ENCODE results near the gene FAM83F. TPM values are rescaled to one million over a fixed set of nuclear protein-coding genes. Genes with fewer than 3 reads are reported as not detected.

FAM83F gene
- total RNA-seq, 2 experiments from 2014 or later: 1.8 to 1.9 TPM

- no peaks in the 10 kb centered on the region for H3K9me3 Mint-ChIP-seq
- no peak for DNase-seq
- CTCF ChIA-PET: interaction anchor here (0.6 kb wide), 1 partner anchor 16 kb away, joined by 4 read pairs; no protein-coding TSS in a partner anchor
- peaks cover 1% of the 10 kb centered on the region for H3K4me1 Mint-ChIP-seq (ENCODE audit: low read depth)
- H3K27me3 Mint-ChIP-seq (ENCODE audit: low read depth): no peaks in the 10 kb centered on the region
- H3K27ac Mint-ChIP-seq: no peak overlapping the region
- intact Hi-C loops (cut with micrococcal nuclease): no loop called here
- peaks cover 10% of the 10 kb centered on the region for H3K36me3 Mint-ChIP-seq (ENCODE audit: low read depth)
- no peak overlapping the region for H3K4me3 Mint-ChIP-seq
These were observed 26.5 kb upstream of the FAM83F start for GRCh38 chr22:39967996-39968972.

- H3K4me1 Mint-ChIP-seq (ENCODE audit: low read depth): no peaks in the 10 kb centered on the region
- H3K4me3 Mint-ChIP-seq: no peak overlapping the region
These were observed 24.0 kb upstream of the FAM83F start for GRCh38 chr22:39970742-39971141.

DNA sequence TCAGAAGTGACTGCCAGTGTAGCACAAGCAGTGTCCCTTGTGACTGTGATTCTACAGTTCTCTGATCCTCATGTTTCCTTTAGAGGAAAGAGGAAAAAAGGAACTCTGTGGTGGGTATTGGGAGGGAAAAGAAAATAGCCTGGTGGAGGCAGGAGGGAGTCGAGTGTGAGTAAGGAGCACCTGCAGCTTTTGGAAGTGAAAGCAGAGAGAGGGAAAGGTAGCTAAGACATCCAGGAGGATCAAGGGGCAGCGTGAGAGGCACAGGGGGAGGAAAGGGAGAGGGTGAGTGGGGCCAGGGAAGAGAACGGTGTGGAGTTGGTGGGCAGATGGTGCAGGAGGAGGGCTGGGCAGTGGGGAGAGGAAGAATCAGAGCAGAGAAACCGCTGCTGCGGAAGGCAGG, 22.1 kb upstream of the FAM83F start:
- Mint-ChIP-seq H3K36me3 (ENCODE audit: low read depth) (peaks cover 11% of the 10 kb centered on the region), H3K4me3 (no peak overlapping the region), H3K27ac (no peak overlapping the region), H3K27me3 (ENCODE audit: low read depth) (no peaks in the 10 kb centered on the region), H3K9me3 (no peaks in the 10 kb centered on the region), H3K4me1 (ENCODE audit: low read depth) (no peaks in the 10 kb centered on the region)
- intact Hi-C loops (cut with micrococcal nuclease): no loop called here
- CTCF ChIA-PET: no interaction called here
- DNase-seq: no peak

More at GRCh38 chr22:39970742-39971141, 24.0 kb upstream of the FAM83F start:
- intact Hi-C loops (cut with micrococcal nuclease): no loop called here
- Mint-ChIP-seq H3K27ac (no peak overlapping the region), H3K36me3 (ENCODE audit: low read depth) (peaks cover 11% of the 10 kb centered on the region), H3K9me3 (no peaks in the 10 kb centered on the region), H3K27me3 (ENCODE audit: low read depth) (no peaks in the 10 kb centered on the region)
- CTCF ChIA-PET: interaction anchor here (1.4 kb wide), 1 partner anchor 9 kb away, joined by 4 read pairs; no protein-coding TSS in a partner anchor
- DNase-seq: no peak

- H3K27ac Mint-ChIP-seq: no peak overlapping the region
- H3K27me3 Mint-ChIP-seq (ENCODE audit: low read depth): no peaks in the 10 kb centered on the region
- intact Hi-C loops (cut with micrococcal nuclease): no loop called here
- no peak overlapping the region for H3K4me3 Mint-ChIP-seq
- CTCF ChIA-PET: no interaction called here
- peaks cover 11% of the 10 kb centered on the region for H3K36me3 Mint-ChIP-seq (ENCODE audit: low read depth)
- H3K9me3 Mint-ChIP-seq: no peaks in the 10 kb centered on the region
- no peak for DNase-seq
- H3K4me1 Mint-ChIP-seq (ENCODE audit: low read depth): no peaks in the 10 kb centered on the region
These were observed 21.1 kb upstream of the FAM83F start for GRCh38 chr22:39973656-39974055.

GRCh38 chr22:39974065-39974464, 20.7 kb upstream of the FAM83F start:
- no peak for DNase-seq
- Mint-ChIP-seq H3K27me3 (ENCODE audit: low read depth) (no peaks in the 10 kb centered on the region), H3K4me1 (ENCODE audit: low read depth) (peaks cover 3% of the 10 kb centered on the region), H3K9me3 (no peaks in the 10 kb centered on the region), H3K4me3 (no peak overlapping the region), H3K36me3 (ENCODE audit: low read depth) (peaks cover 11% of the 10 kb centered on the region), H3K27ac (no peak overlapping the region)
- CTCF ChIA-PET: no interaction called here
- intact Hi-C loops (cut with micrococcal nuclease): no loop called here

GRCh38 chr22:39979048-39979447, 15.7 kb upstream of the FAM83F start:
- H3K4me3 Mint-ChIP-seq: no peak overlapping the region

DNA sequence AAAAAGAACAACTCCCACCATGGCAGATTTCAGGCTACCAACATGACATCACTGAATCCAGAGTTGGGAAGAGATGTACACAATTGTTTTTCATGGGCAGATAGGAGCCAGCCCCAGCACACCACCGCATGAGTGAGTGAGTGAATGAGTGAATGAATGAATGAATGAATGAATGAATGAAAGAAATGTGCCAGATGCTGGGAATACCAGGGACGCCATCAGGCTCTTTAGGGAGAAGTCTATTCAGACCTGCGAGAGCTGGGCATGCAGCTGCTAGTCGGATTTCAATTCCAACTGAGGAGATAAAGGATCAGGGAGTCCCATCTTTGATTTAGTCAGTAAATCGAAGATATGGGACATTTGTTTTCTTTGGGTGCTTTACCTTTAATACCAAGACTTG, 15.3 kb upstream of the FAM83F start:
- no peak overlapping the region for H3K4me3 Mint-ChIP-seq
- CTCF ChIA-PET: no interaction called here
- no peak overlapping the region for H3K27ac Mint-ChIP-seq
- H3K9me3 Mint-ChIP-seq: no peaks in the 10 kb centered on the region
- no peak for DNase-seq
- H3K27me3 Mint-ChIP-seq (ENCODE audit: low read depth): no peaks in the 10 kb centered on the region
- peaks cover 2% of the 10 kb centered on the region for H3K36me3 Mint-ChIP-seq (ENCODE audit: low read depth)
- intact Hi-C loops (cut with micrococcal nuclease): no loop called here
- peaks cover 21% of the 10 kb centered on the region for H3K4me1 Mint-ChIP-seq (ENCODE audit: low read depth)

More at GRCh38 chr22:39979048-39979447, 15.7 kb upstream of the FAM83F start:
- Mint-ChIP-seq H3K9me3 (no peaks in the 10 kb centered on the region), H3K27me3 (ENCODE audit: low read depth) (no peaks in the 10 kb centered on the region), H3K27ac (no peak overlapping the region), H3K4me1 (ENCODE audit: low read depth) (peaks cover 21% of the 10 kb centered on the region), H3K36me3 (ENCODE audit: low read depth) (peaks cover 2% of the 10 kb centered on the region)
- no peak for DNase-seq
- CTCF ChIA-PET: no interaction called here
- intact Hi-C loops (cut with micrococcal nuclease): no loop called here

- H3K4me3 Mint-ChIP-seq: no peak overlapping the region
- DNase-seq: no peak
- H3K9me3 Mint-ChIP-seq: no peaks in the 10 kb centered on the region
- H3K27ac Mint-ChIP-seq: no peak overlapping the region
- no peaks in the 10 kb centered on the region for H3K36me3 Mint-ChIP-seq (ENCODE audit: low read depth)
- CTCF ChIA-PET: no interaction called here
- H3K27me3 Mint-ChIP-seq (ENCODE audit: low read depth): no peaks in the 10 kb centered on the region
- intact Hi-C loops (cut with micrococcal nuclease): no loop called here
- H3K4me1 Mint-ChIP-seq (ENCODE audit: low read depth): peaks cover 30% of the 10 kb centered on the region
These were observed 14.2 kb upstream of the FAM83F start for GRCh38 chr22:39980596-39980995.

- Mint-ChIP-seq H3K27ac (no peak overlapping the region), H3K9me3 (no peaks in the 10 kb centered on the region), H3K36me3 (ENCODE audit: low read depth) (no peaks in the 10 kb centered on the region), H3K27me3 (ENCODE audit: low read depth) (no peaks in the 10 kb centered on the region), H3K4me1 (ENCODE audit: low read depth) (peaks cover 38% of the 10 kb centered on the region), H3K4me3 (no peak overlapping the region)
- CTCF ChIA-PET: no interaction called here
- intact Hi-C loops (cut with micrococcal nuclease): no loop called here
- no peak for DNase-seq
These were observed 11.4 kb upstream of the FAM83F start for GRCh38 chr22:39983346-39983745.

DNA sequence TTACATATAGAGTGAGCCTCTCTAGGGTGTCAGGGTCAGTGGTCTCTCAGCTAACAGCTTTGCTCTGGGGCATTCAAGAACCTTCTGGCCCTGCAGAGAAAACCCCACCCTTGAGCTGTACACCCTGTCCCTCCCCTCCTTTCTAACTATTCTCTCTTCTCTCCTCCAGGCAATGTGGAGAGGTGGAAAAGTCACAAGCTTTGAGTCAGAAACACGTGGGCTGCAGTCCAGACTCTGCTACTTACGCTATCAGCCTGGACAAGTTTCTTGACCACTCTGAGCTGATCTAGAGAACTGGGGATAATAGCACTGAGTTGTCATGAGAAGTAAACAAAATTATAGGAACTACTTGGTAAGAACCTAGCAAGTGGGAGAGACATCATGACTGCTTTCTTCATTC, 10.7 kb upstream of the FAM83F start:
- Mint-ChIP-seq H3K36me3 (ENCODE audit: low read depth) (no peaks in the 10 kb centered on the region), H3K27ac (no peak overlapping the region), H3K4me1 (ENCODE audit: low read depth) (peaks cover 35% of the 10 kb centered on the region), H3K27me3 (ENCODE audit: low read depth) (no peaks in the 10 kb centered on the region), H3K4me3 (no peak overlapping the region), H3K9me3 (no peaks in the 10 kb centered on the region)
- intact Hi-C loops (cut with micrococcal nuclease): no loop called here
- DNase-seq: no peak
- CTCF ChIA-PET: interaction anchor here (1.3 kb wide), 1 partner anchor 40 kb away, joined by 3 read pairs; no protein-coding TSS in a partner anchor

DNA sequence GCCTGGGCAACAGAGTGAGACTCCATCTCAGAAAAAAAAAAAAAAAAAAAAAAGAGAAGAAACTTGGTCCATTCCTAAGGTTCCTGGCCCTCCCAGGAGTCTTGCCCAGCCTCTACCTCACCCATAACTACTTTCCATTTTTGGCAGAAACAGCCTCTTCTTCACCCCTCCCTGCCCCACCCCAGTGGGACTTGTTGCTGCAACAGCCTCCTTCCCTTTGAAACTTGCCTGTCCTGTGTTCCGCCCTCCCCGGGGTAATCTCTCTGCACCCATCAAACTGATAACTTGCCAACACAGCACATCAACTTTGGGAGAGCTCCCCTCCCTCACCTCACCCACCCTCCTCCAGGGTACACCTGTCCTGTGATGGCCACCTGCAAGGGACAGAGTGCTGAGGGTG, 10.0 kb upstream of the FAM83F start:
- Mint-ChIP-seq H3K4me3 (no peak overlapping the region), H3K9me3 (no peaks in the 10 kb centered on the region), H3K36me3 (ENCODE audit: low read depth) (no peaks in the 10 kb centered on the region), H3K27me3 (ENCODE audit: low read depth) (no peaks in the 10 kb centered on the region), H3K4me1 (ENCODE audit: low read depth) (peaks cover 29% of the 10 kb centered on the region), H3K27ac (no peak overlapping the region)
- no peak for DNase-seq
- CTCF ChIA-PET: interaction anchor here (1.3 kb wide), 1 partner anchor 40 kb away, joined by 3 read pairs; no protein-coding TSS in a partner anchor
- intact Hi-C loops (cut with micrococcal nuclease): no loop called here

GRCh38 chr22:39985383-39986035, 9.2 kb upstream of the FAM83F start:
- Mint-ChIP-seq H3K4me3 (no peak overlapping the region), H3K4me1 (ENCODE audit: low read depth) (peaks cover 22% of the 10 kb centered on the region), H3K27ac (no peak overlapping the region), H3K27me3 (ENCODE audit: low read depth) (no peaks in the 10 kb centered on the region), H3K9me3 (no peaks in the 10 kb centered on the region), H3K36me3 (ENCODE audit: low read depth) (no peaks in the 10 kb centered on the region)
- peak; percentile 65 for DNase-seq
- CTCF ChIA-PET: interaction anchor here (1.3 kb wide), 1 partner anchor 39 kb away, joined by 3 read pairs; no protein-coding TSS in a partner anchor
- intact Hi-C loops (cut with micrococcal nuclease): no loop called here

All from activated naive CD4-positive, alpha-beta T cell treated with anti-CD3 and anti-CD28 coated beads for 36 hours (primary cell).